CD14-positive monocyte (primary cell): Measurements from ENCODE around the gene CAST. TPM values are rescaled to one million over a fixed set of nuclear protein-coding genes. Genes with fewer than 3 reads are reported as not detected.

ENCODE experiments used
- DNase-seq, 3 donors: peaks; one replicate each; pipeline ENCODE4 v3.0.0-alpha.2; 2011 to 2022
- H2AFZ ChIP-seq: 2 replicates; pipeline ENCODE4 v1.6.0; 2012; ENCODE audit warnings: mild to moderate bottlenecking, low read depth, low read length, inconsistent platforms; ENCODE audit not compliant: insufficient read depth, poor library complexity, severe bottlenecking
- H3K27ac ChIP-seq, 2 donors: 1 replicate in 1 of 2; 2 replicates in 1 of 2; pipeline ENCODE4 v1.5.1; 2012 to 2013; ENCODE audit warnings: low read length in 2 of 2, control low read depth in 1 of 2, inconsistent platforms in 1 of 2, low read depth in 1 of 2, mild to moderate bottlenecking in 1 of 2
- H3K27me3 ChIP-seq, 2 donors: one replicate each; pipeline versions ENCODE4 v1.6.0 to v1.6.1; 2011 to 2013; ENCODE audit warnings: low read length in 2 of 2; ENCODE audit not compliant: control insufficient read depth in 2 of 2, insufficient read depth in 2 of 2
- H3K36me3 ChIP-seq, 2 donors: replicated peaks in 1 of 2; 1 replicate in 1 of 2; 2 replicates in 1 of 2; pipeline versions ENCODE4 v1.5.1 to v1.6.1; 2012 to 2013; ENCODE audit warnings: low read length in 2 of 2, control low read depth in 1 of 2, inconsistent platforms in 1 of 2, mild to moderate bottlenecking in 1 of 2; ENCODE audit not compliant: insufficient read depth in 2 of 2, control insufficient read depth in 1 of 2
- H3K4me1 ChIP-seq, 2 donors: 1 replicate in 1 of 2; 2 replicates in 1 of 2; pipeline versions ENCODE4 v1.5.1 to v1.6.1; 2012 to 2013; ENCODE audit warnings: low read length in 2 of 2, control low read depth in 1 of 2, inconsistent platforms in 1 of 2, mild to moderate bottlenecking in 1 of 2, moderate library complexity in 1 of 2; ENCODE audit not compliant: insufficient read depth in 2 of 2, control insufficient read depth in 1 of 2
- H3K4me2 ChIP-seq: replicated peaks from 2 replicates; pipeline ENCODE3; 2012; ENCODE audit warnings: low read length, moderate library complexity, mild to moderate bottlenecking; ENCODE audit not compliant: poor library complexity, severe bottlenecking; ENCODE audit errors: extremely low read depth
- H3K4me3 ChIP-seq, 3 experiments: fragments of 200-600 bp in 1 of 3; sonication (generic) in 1 of 3; replicated peaks in 1 of 3; 1 replicate in 2 of 3; 2 replicates in 1 of 3; pipeline ENCODE4 v1.5.1; 2011 to 2013; ENCODE audit warnings: low read length in 3 of 3, mild to moderate bottlenecking in 3 of 3, control low read depth in 2 of 3, low read depth in 2 of 3, inconsistent platforms in 1 of 3, moderate library complexity in 1 of 3
- H3K79me2 ChIP-seq: 2 replicates; pipeline ENCODE4 v1.6.0; 2012; ENCODE audit warnings: mild to moderate bottlenecking, control low read depth, inconsistent platforms, low read length, moderate library complexity; ENCODE audit not compliant: insufficient read depth
- H3K9ac ChIP-seq: 2 replicates; pipeline ENCODE4 v1.6.0; 2017; ENCODE audit warnings: low read length, mild to moderate bottlenecking; ENCODE audit not compliant: insufficient read depth, poor library complexity, severe bottlenecking
- H3K9me3 ChIP-seq, 2 donors: replicated peaks in 1 of 2; 1 replicate in 1 of 2; 2 replicates in 1 of 2; pipeline versions ENCODE4 v1.5.1 to v1.6.1; 2012 to 2013; ENCODE audit warnings: low read length in 2 of 2, control low read depth in 1 of 2; ENCODE audit not compliant: control insufficient read depth in 1 of 2, insufficient read depth in 1 of 2
- H4K20me1 ChIP-seq: 2 replicates; pipeline ENCODE4 v1.6.0; 2012; ENCODE audit warnings: mild to moderate bottlenecking, low read length, control low read depth, moderate library complexity; ENCODE audit not compliant: insufficient read depth
- H3K27ac Mint-ChIP-seq, 7 donors: one replicate each; pipeline ENCODE4 v1.8.0; 2020; ENCODE audit warnings: mild to moderate bottlenecking in 7 of 7, mixed read lengths in 7 of 7, moderate library complexity in 6 of 7, inconsistent platforms in 2 of 7
- H3K27me3 Mint-ChIP-seq, 3 donors: one replicate each; pipeline ENCODE4 v1.8.0; 2021 to 2022; ENCODE audit warnings: low read depth in 3 of 3, mild to moderate bottlenecking in 3 of 3, mixed read lengths in 3 of 3, moderate library complexity in 3 of 3, inconsistent platforms in 1 of 3
- H3K36me3 Mint-ChIP-seq, 2 donors: one replicate each; pipeline ENCODE4 v1.8.0; 2020; ENCODE audit warnings: mixed read lengths in 2 of 2, inconsistent platforms in 1 of 2, mild to moderate bottlenecking in 1 of 2
- H3K4me1 Mint-ChIP-seq: one replicate; pipeline ENCODE4 v1.8.0; 2020; ENCODE audit warnings: mild to moderate bottlenecking, mixed read lengths
- H3K4me3 Mint-ChIP-seq, 2 donors: one replicate each; pipeline ENCODE4 v1.8.0; 2020; ENCODE audit warnings: mild to moderate bottlenecking in 2 of 2, mixed read lengths in 2 of 2, moderate library complexity in 1 of 2
- H3K9me3 Mint-ChIP-seq, 7 donors: one replicate each; pipeline ENCODE4 v1.8.0; 2020 to 2022; ENCODE audit warnings: mixed read lengths in 7 of 7, mild to moderate bottlenecking in 6 of 7, moderate library complexity in 6 of 7, inconsistent platforms in 2 of 7
- WGBS: methylation state at CpG from one replicate; pipeline ENCODE4 v1.1.5; 2013; ENCODE audit warnings: missing lambda C conversion rate; ENCODE audit not compliant: insufficient coverage; 5-methylcytosine and 5-hydroxymethylcytosine counted together
- intact Hi-C, 2 donors: fragments of 100-400 bp; cut with micrococcal nuclease; formaldehyde crosslinking; loops; one replicate each; pipeline versions ENCODE4 v1.15.0 to v1.15.1; 2023
- polyA plus RNA-seq, 3 donors: library from polyadenylated mRNA; depleted of rRNA in 1 of 3; unstranded in 2 of 3; stranded (reverse) in 1 of 3; fragments of 300-500 nt in 2 of 3; fragments of >200 nt in 1 of 3; fragmentation: Illumina TruSeq in 2 of 3; gene quantifications; 1 replicate in 2 of 3; 2 replicates in 1 of 3; pipeline ENCODE4 v1.2.3, GENCODE V29; 2012 to 2021
- TF ChIP-seq, protein P1 (sequence below): fragments of 200-600 bp; IDR thresholded peaks from one replicate; pipeline ENCODE4 v1.8.0; 2022; ENCODE audit warnings: antibody characterized with exemption, mild to moderate bottlenecking

The CAST gene
- polyA plus RNA-seq, 3 donors, result 49.6 to 125 (median 76.8) TPM

DNA sequence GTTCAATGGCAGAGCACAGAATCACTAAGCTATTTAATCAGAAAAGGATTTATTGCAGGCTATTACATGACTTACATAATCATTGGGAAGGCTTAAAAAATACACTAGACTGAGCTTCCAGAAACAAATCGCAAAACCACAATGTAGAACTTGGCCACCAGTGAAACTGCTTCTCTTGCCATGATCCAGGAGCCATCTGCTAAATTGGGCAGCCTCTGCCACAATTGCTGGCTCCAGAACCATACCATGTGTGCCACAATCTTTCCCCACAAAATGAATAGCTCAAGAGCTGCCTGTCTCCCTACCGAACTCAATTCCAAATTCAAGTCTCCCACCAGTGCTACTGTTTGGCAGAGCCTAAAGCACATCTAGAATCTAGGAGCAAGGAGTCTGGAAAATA lies 155.3 kb downstream of the CAST start:
- Histone ChIP-seq H3K79me2 (no peaks in the 10 kb centered on the region), H4K20me1 (no peaks in the 10 kb centered on the region), H3K9ac (no peak overlapping the region), H3K4me2 (peak overlapping the region; percentile 70), H2AFZ (no peak overlapping the region), H3K36me3 (no peaks in the 10 kb centered on the region), H3K4me1 (peaks cover 30 to 37% of the 10 kb centered on the region in 2 donors), H3K27me3 (no peaks in the 10 kb centered on the region), H3K27ac (no peak overlapping the region), H3K9me3 (no peaks in the 10 kb centered on the region), H3K4me3 (no peak overlapping the region)
- WGBS, result 0% methylated on average over 1 of the region's 2 CpGs
- H3K27ac Mint-ChIP-seq, result peak overlapping the region in 1 of 7 donors; percentile 11
- TF ChIP-seq, protein P1, sequence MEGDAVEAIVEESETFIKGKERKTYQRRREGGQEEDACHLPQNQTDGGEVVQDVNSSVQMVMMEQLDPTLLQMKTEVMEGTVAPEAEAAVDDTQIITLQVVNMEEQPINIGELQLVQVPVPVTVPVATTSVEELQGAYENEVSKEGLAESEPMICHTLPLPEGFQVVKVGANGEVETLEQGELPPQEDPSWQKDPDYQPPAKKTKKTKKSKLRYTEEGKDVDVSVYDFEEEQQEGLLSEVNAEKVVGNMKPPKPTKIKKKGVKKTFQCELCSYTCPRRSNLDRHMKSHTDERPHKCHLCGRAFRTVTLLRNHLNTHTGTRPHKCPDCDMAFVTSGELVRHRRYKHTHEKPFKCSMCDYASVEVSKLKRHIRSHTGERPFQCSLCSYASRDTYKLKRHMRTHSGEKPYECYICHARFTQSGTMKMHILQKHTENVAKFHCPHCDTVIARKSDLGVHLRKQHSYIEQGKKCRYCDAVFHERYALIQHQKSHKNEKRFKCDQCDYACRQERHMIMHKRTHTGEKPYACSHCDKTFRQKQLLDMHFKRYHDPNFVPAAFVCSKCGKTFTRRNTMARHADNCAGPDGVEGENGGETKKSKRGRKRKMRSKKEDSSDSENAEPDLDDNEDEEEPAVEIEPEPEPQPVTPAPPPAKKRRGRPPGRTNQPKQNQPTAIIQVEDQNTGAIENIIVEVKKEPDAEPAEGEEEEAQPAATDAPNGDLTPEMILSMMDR, result no peak
- H3K27me3 Mint-ChIP-seq, result peaks cover 0 to 4% (median 2%) of the 10 kb centered on the region in 3 donors
- intact Hi-C loops, result no loop called here
- H3K4me3 Mint-ChIP-seq, result no peak overlapping the region
- no peaks in the 10 kb centered on the region for H3K36me3 Mint-ChIP-seq
- H3K9me3 Mint-ChIP-seq, result peaks cover 0 to 2% (median 0%) of the 10 kb centered on the region in 7 donors
- DNase-seq, result no peak
- peaks cover 39% of the 10 kb centered on the region for H3K4me1 Mint-ChIP-seq

DNA sequence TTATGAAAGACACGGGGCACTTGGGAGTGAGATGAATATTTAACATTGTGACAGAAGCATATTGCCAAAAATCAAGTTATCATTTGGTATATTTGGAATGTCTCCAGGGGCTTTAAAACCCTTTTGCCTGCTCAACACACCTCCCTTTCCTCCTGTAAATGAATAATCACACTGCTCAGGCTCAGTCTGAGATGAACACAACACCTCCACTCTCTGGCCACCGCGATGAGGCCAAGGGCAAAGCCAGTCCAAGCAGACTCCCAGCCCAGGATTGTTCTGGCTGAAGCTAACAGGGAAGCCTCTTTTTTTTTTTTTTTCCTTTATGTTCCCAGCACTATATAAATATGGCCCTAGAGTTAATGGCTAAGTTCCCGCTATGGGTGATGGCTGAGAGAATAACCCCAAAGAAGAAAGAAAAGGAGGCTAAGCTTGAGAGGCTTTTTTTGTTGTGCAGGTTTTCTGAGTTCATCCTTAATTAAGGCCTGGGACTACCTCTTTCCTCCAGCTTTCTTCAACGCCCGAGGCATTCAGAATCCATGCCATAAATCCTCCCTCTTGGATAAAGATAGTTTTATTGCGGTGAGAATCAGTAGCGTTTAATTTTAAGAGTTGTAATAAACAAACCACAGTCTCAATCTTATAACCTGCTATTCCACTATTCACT lies 156.1 kb downstream of the CAST start:
- Histone ChIP-seq H3K27me3 (no peaks in the 10 kb centered on the region), H3K4me1 (peaks cover 30 to 37% of the 10 kb centered on the region in 2 donors), H2AFZ (no peak overlapping the region), H3K79me2 (no peaks in the 10 kb centered on the region), H3K27ac (no peak overlapping the region), H3K4me3 (no peak overlapping the region), H3K9ac (no peak overlapping the region), H3K36me3 (no peaks in the 10 kb centered on the region), H3K4me2 (no peak overlapping the region), H4K20me1 (no peaks in the 10 kb centered on the region), H3K9me3 (no peaks in the 10 kb centered on the region)
- Mint-ChIP-seq H3K27me3 (peaks cover 0 to 4% (median 2%) of the 10 kb centered on the region in 3 donors), H3K4me3 (no peak overlapping the region), H3K36me3 (no peaks in the 10 kb centered on the region), H3K9me3 (peaks cover 0 to 2% (median 0%) of the 10 kb centered on the region in 7 donors), H3K27ac (no peak overlapping the region), H3K4me1 (peaks cover 43% of the 10 kb centered on the region)
- WGBS, result no CpG with 5 or more reads among the region's 8 CpGs
- no peak for DNase-seq
- intact Hi-C loops, result no loop called here
- TF ChIP-seq, protein P1, result no peak
